Stomach (tissue), 9 donors: ENCODE measurements around the gene DPYD. TPM values are rescaled to one million over a fixed set of nuclear protein-coding genes. Genes with fewer than 3 reads are reported as not detected.

ENCODE experiments used
- DNase-seq, 2 donors: peaks; one replicate each; pipeline versions ENCODE4 v3.0.0 to v3.0.0-alpha.2; 2013 to 2019
- H3K27ac ChIP-seq, 5 donors: fragments of 200-600 bp in 4 of 5; sonication (generic) in 4 of 5; one replicate each; pipeline ENCODE4 v1.5.1; 2013 to 2019; ENCODE audit warnings: mild to moderate bottlenecking in 1 of 5, moderate library complexity in 1 of 5
- H3K27me3 ChIP-seq, 3 donors: fragments of 200-600 bp; sonication (generic); one replicate each; pipeline ENCODE4 v1.5.1; 2017 to 2019; ENCODE audit warnings: mixed run types in 1 of 3
- H3K36me3 ChIP-seq, 4 donors: fragments of 200-600 bp; sonication (generic); 1 replicate in 3 of 4; 2 replicates in 1 of 4; pipeline ENCODE4 v1.5.1; 2016 to 2019
- H3K4me1 ChIP-seq, 4 donors: fragments of 200-600 bp; sonication (generic); one replicate each; pipeline ENCODE4 v1.5.1; 2016 to 2019
- H3K4me3 ChIP-seq, 4 donors: fragments of 200-600 bp; sonication (generic) in 3 of 4; one replicate each; pipeline ENCODE4 v1.5.1; 2016 to 2019; ENCODE audit warnings: mild to moderate bottlenecking in 1 of 4
- H3K9me3 ChIP-seq, 4 donors: fragments of 200-600 bp; sonication (generic); one replicate each; pipeline ENCODE4 v1.5.1; 2016 to 2019
- CTCF ChIP-seq, 7 experiments: fragments of 450-650 bp in 4 of 7; fragments of 200-600 bp in 3 of 7; sonication (generic) in 3 of 7; IDR thresholded peaks; one replicate each; pipeline ENCODE4 v1.5.1; 2016 to 2019; ENCODE audit warnings: antibody characterized with exemption in 7 of 7, control low read depth in 2 of 7, mild to moderate bottlenecking in 1 of 7
- EP300 ChIP-seq: sonication (generic); formaldehyde crosslinking; IDR thresholded peaks from one replicate; pipeline ENCODE4 v1.6.1; 2017; ENCODE audit warnings: antibody characterized with exemption
- POLR2A ChIP-seq, 4 donors: fragments of 450-650 bp; IDR thresholded peaks; one replicate each; pipeline ENCODE4 v1.6.1; 2016; ENCODE audit warnings: antibody characterized with exemption in 4 of 4, control low read depth in 2 of 4, mild to moderate bottlenecking in 1 of 4, moderate library complexity in 1 of 4
- POLR2AphosphoS5 ChIP-seq, 3 donors: sonication (generic); formaldehyde crosslinking; IDR thresholded peaks; one replicate each; pipeline ENCODE4 v1.6.1; 2016; ENCODE audit warnings: antibody characterized with exemption in 3 of 3
- WGBS, 5 donors: extraction: QIAGEN DNeasy Blood & Tissue Kit in 3 of 5; methylation state at CpG; one replicate each; pipeline versions ENCODE4 v1.1.5 to v1.1.7; 2013 to 2018; 5-methylcytosine and 5-hydroxymethylcytosine counted together
- intact Hi-C: fragments of 100-400 bp; cut with DNase I; formaldehyde crosslinking; loops from one replicate; pipeline ENCODE4 v1.15.1; 2023; ENCODE audit warnings: low total_unique reads
- polyA plus RNA-seq, 3 donors: library from polyadenylated mRNA; stranded (reverse); fragments of 200-250 nt; gene quantifications; one replicate each; pipeline ENCODE4 v1.2.3, GENCODE V29; 2013
- total RNA-seq, 5 donors: library from RNA; depleted of rRNA; stranded (reverse); fragments of >200 nt; gene quantifications; one replicate each; pipeline versions ENCODE4 v1.1.0 to v1.2.3, GENCODE V29; 2014 to 2016
- donor health status: healthy with polysubstance abuse.
- donor health status: Bipolar disorder and iron deficiency.
- donor health status: healthy.

DPYD gene
- total and polyA plus RNA-seq, 8 donors, result 7.5 to 58.2 (median 18.2) TPM

- DNase-seq, result no peak
- WGBS, 5 donors, result 93 to 100% (median 96%) methylated on average over 1 of the region's 1 CpG
- Histone ChIP-seq H3K9me3 (peaks cover 4 to 14% (median 11%) of the 10 kb centered on the region in 4 donors), H3K27ac (no peak overlapping the region), H3K4me3 (no peak overlapping the region), H3K36me3 (peaks cover 0 to 9% (median 4%) of the 10 kb centered on the region in 4 donors), H3K27me3 (no peaks in the 10 kb centered on the region), H3K4me1 (no peaks in the 10 kb centered on the region)
- intact Hi-C loops, result no loop called here
- no peak for TF ChIP-seq CTCF (IDR thresholded peaks at IDR 0.05)
- no peak for TF ChIP-seq POLR2A (IDR thresholded peaks at IDR 0.05)
- TF ChIP-seq EP300, result no peak
- no peak for TF ChIP-seq POLR2AphosphoS5 (IDR thresholded peaks at IDR 0.05)
Observed at GRCh38 chr1:97886199-97886598, 34.6 kb downstream of the DPYD start.

DNA sequence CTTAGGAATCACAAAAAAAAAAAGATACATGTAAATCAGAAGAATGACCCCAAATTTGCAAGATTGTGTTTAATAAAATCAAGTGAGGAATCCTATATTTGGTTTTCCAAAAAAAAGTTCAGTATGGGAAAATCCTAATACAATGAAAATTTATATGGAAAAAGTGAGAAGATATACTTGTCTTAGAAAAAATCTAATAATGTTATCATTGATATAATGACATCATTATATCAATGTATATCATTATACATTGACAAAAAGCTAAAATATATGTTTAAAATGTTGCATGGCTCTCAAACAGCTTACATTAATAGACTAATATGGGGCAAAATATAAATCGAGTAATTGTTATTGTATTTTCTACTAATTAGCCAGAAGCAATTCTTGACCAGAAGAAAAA lies 37.0 kb downstream of the DPYD start:
- no peak for DNase-seq
- Histone ChIP-seq H3K4me3 (no peak overlapping the region), H3K36me3 (peaks cover 0 to 14% (median 7%) of the 10 kb centered on the region in 4 donors), H3K27ac (no peak overlapping the region), H3K4me1 (no peaks in the 10 kb centered on the region), H3K9me3 (peaks cover 1 to 13% (median 7%) of the 10 kb centered on the region in 4 donors), H3K27me3 (no peaks in the 10 kb centered on the region)
- TF ChIP-seq EP300, result no peak
- TF ChIP-seq POLR2A (IDR thresholded peaks at IDR 0.05), result no peak
- TF ChIP-seq CTCF (IDR thresholded peaks at IDR 0.05), result no peak
- no peak for TF ChIP-seq POLR2AphosphoS5 (IDR thresholded peaks at IDR 0.05)
- intact Hi-C loops, result no loop called here
- WGBS, 5 donors, result 88 to 98% (median 93%) methylated on average over 1 of the region's 1 CpG

DNA sequence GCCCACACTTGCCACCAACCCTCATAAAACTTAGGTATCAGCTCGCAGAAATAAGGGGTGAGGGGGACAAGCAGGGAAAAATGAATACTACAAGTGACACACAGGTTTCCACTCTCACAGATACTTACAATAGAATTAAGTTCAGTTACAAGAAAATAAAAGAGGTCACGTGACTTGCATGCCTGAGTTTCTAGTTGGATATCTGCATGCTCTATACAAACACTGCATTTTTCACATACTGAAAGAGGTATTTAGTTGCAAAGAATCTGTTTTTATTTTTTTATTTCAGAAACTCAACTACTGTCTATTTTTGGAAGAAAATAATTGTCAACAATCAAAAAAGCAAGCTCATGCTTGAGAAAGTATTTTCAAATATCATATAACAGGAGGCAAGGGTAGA lies 43.5 kb downstream of the DPYD start:
- Histone ChIP-seq H3K4me3 (no peak overlapping the region), H3K36me3 (peaks cover 0 to 14% (median 7%) of the 10 kb centered on the region in 4 donors), H3K4me1 (no peaks in the 10 kb centered on the region), H3K27ac (no peak overlapping the region), H3K9me3 (no peaks in the 10 kb centered on the region), H3K27me3 (no peaks in the 10 kb centered on the region)
- TF ChIP-seq EP300 (no peak), POLR2A (IDR thresholded peaks at IDR 0.05) (no peak)
- no peak for DNase-seq
- 90 to 95% (median 95%) methylated on average over 2 of the region's 2 CpGs for WGBS, 5 donors
- intact Hi-C loops, result no loop called here

- H3K36me3 ChIP-seq, result peaks cover 0 to 4% (median 2%) of the 10 kb centered on the region in 4 donors
- H3K4me1 ChIP-seq, result no peaks in the 10 kb centered on the region
- WGBS, 5 donors, result 92 to 99% (median 96%) methylated on average over 3 of the region's 3 CpGs
- DNase-seq, result no peak
- no peak overlapping the region for H3K4me3 ChIP-seq
- H3K27ac ChIP-seq, result no peak overlapping the region
- H3K9me3 ChIP-seq, result no peaks in the 10 kb centered on the region
- no peaks in the 10 kb centered on the region for H3K27me3 ChIP-seq
- TF ChIP-seq EP300, result no peak
- TF ChIP-seq POLR2A (IDR thresholded peaks at IDR 0.05), result no peak
- TF ChIP-seq CTCF (IDR thresholded peaks at IDR 0.05), result no peak
- no peak for TF ChIP-seq POLR2AphosphoS5 (IDR thresholded peaks at IDR 0.05)
- intact Hi-C loops, result no loop called here
Observed at GRCh38 chr1:97875996-97876395, 44.8 kb downstream of the DPYD start.

- DNase-seq, result no peak
- Histone ChIP-seq H3K27me3 (no peaks in the 10 kb centered on the region), H3K9me3 (no peaks in the 10 kb centered on the region), H3K4me1 (peaks cover 0 to 7% (median 0%) of the 10 kb centered on the region in 4 donors), H3K27ac (no peak overlapping the region), H3K36me3 (no peaks in the 10 kb centered on the region), H3K4me3 (no peak overlapping the region)
- WGBS, 5 donors, result 62 to 85% (median 80%) methylated on average over 7 of the region's 7 CpGs
- no peak for TF ChIP-seq CTCF (IDR thresholded peaks at IDR 0.05)
- no peak for TF ChIP-seq POLR2A (IDR thresholded peaks at IDR 0.05)
- no peak for TF ChIP-seq EP300
- TF ChIP-seq POLR2AphosphoS5 (IDR thresholded peaks at IDR 0.05), result no peak
- intact Hi-C loops, result no loop called here
Observed at GRCh38 chr1:97870589-97870988, 50.2 kb downstream of the DPYD start.
